Measurements from ENCODE around the gene ZBTB7C. TPM values are rescaled to one million over a fixed set of nuclear protein-coding genes. Genes with fewer than 3 reads are reported as not detected.

Gene ZBTB7C
- total RNA-seq, 2 experiments from 2014 or later, result 0.09 TPM; not detected in 1

GRCh38 chr18:48364146-48364545 is 45.0 kb downstream of the ZBTB7C start:
- Mint-ChIP-seq H3K4me3 (no peak overlapping the region), H3K27me3 (peaks cover 23% of the 10 kb centered on the region), H3K27ac (no peak overlapping the region), H3K4me1 (no peaks in the 10 kb centered on the region), H3K9me3 (ENCODE audit: low read depth) (peaks cover 7% of the 10 kb centered on the region), H3K36me3 (no peaks in the 10 kb centered on the region)
- ATAC-seq (no peak), DNase-seq (no peak)
- CTCF ChIA-PET, result interaction anchor here (0.7 kb wide), 1 partner anchor 86 kb away, joined by 4 read pairs; no protein-coding TSS in a partner anchor

GRCh38 chr18:48363175-48363574 is 46.0 kb downstream of the ZBTB7C start:
- Mint-ChIP-seq H3K4me3 (no peak overlapping the region), H3K27ac (no peak overlapping the region), H3K27me3 (peaks cover 17% of the 10 kb centered on the region), H3K9me3 (ENCODE audit: low read depth) (peaks cover 7% of the 10 kb centered on the region), H3K36me3 (no peaks in the 10 kb centered on the region), H3K4me1 (no peaks in the 10 kb centered on the region)
- ATAC-seq (no peak), DNase-seq (no peak)
- CTCF ChIA-PET, result no interaction called here

- Mint-ChIP-seq H3K4me1 (no peaks in the 10 kb centered on the region), H3K27ac (no peak overlapping the region), H3K4me3 (no peak overlapping the region), H3K9me3 (ENCODE audit: low read depth) (peaks cover 7% of the 10 kb centered on the region), H3K27me3 (peaks cover 10% of the 10 kb centered on the region), H3K36me3 (no peaks in the 10 kb centered on the region)
- CTCF ChIA-PET, result no interaction called here
- DNase-seq, result no peak
- no peak for ATAC-seq
Measured at GRCh38 chr18:48361801-48362200, 47.4 kb downstream of the ZBTB7C start.

- no peak for ATAC-seq
- Mint-ChIP-seq H3K27ac (no peak overlapping the region), H3K9me3 (ENCODE audit: low read depth) (peaks cover 5% of the 10 kb centered on the region), H3K4me1 (no peaks in the 10 kb centered on the region), H3K27me3 (peaks cover 12% of the 10 kb centered on the region), H3K36me3 (no peaks in the 10 kb centered on the region), H3K4me3 (no peak overlapping the region)
- CTCF ChIA-PET, result no interaction called here
- no peak for DNase-seq
Measured at GRCh38 chr18:48360376-48361021, 48.7 kb downstream of the ZBTB7C start.

GRCh38 chr18:48359626-48360025 is 49.6 kb downstream of the ZBTB7C start:
- Mint-ChIP-seq H3K4me3 (no peak overlapping the region), H3K27ac (no peak overlapping the region), H3K36me3 (no peaks in the 10 kb centered on the region), H3K4me1 (no peaks in the 10 kb centered on the region), H3K9me3 (ENCODE audit: low read depth) (no peaks in the 10 kb centered on the region), H3K27me3 (peaks cover 15% of the 10 kb centered on the region)
- CTCF ChIA-PET, result no interaction called here
- DNase-seq (no peak), ATAC-seq (no peak)

GRCh38 chr18:48358868-48359267 is 50.3 kb downstream of the ZBTB7C start:
- CTCF ChIA-PET, result no interaction called here
- H3K27ac Mint-ChIP-seq, result no peak overlapping the region
- H3K36me3 Mint-ChIP-seq, result no peaks in the 10 kb centered on the region
- H3K9me3 Mint-ChIP-seq (ENCODE audit: low read depth), result no peaks in the 10 kb centered on the region
- H3K4me3 Mint-ChIP-seq, result no peak overlapping the region
- no peak for ATAC-seq
- H3K4me1 Mint-ChIP-seq, result no peaks in the 10 kb centered on the region
- peaks cover 10% of the 10 kb centered on the region for H3K27me3 Mint-ChIP-seq
- DNase-seq, result no peak

GRCh38 chr18:48356909-48357631 is 52.1 kb downstream of the ZBTB7C start:
- ATAC-seq, result no peak
- H3K4me3 Mint-ChIP-seq, result no peak overlapping the region
- no peaks in the 10 kb centered on the region for H3K9me3 Mint-ChIP-seq (ENCODE audit: low read depth)
- peaks cover 12% of the 10 kb centered on the region for H3K27me3 Mint-ChIP-seq
- CTCF ChIA-PET, result no interaction called here
- no peak overlapping the region for H3K27ac Mint-ChIP-seq
- H3K36me3 Mint-ChIP-seq, result no peaks in the 10 kb centered on the region
- no peaks in the 10 kb centered on the region for H3K4me1 Mint-ChIP-seq
- no peak for DNase-seq

- no peaks in the 10 kb centered on the region for H3K36me3 Mint-ChIP-seq
- DNase-seq (no peak), ATAC-seq (no peak)
- H3K4me1 Mint-ChIP-seq, result no peaks in the 10 kb centered on the region
- H3K27ac Mint-ChIP-seq, result no peak overlapping the region
- CTCF ChIA-PET, result no interaction called here
- H3K27me3 Mint-ChIP-seq, result peaks cover 12% of the 10 kb centered on the region
- no peaks in the 10 kb centered on the region for H3K9me3 Mint-ChIP-seq (ENCODE audit: low read depth)
- no peak overlapping the region for H3K4me3 Mint-ChIP-seq
Measured at GRCh38 chr18:48356151-48356745, 52.9 kb downstream of the ZBTB7C start.

- ATAC-seq, result no peak
- Mint-ChIP-seq H3K9me3 (ENCODE audit: low read depth) (no peaks in the 10 kb centered on the region), H3K4me3 (no peak overlapping the region), H3K36me3 (no peaks in the 10 kb centered on the region), H3K4me1 (no peaks in the 10 kb centered on the region), H3K27me3 (peaks cover 14% of the 10 kb centered on the region), H3K27ac (no peak overlapping the region)
- no peak for DNase-seq
- CTCF ChIA-PET, result no interaction called here
Measured at GRCh38 chr18:48355276-48356115, 53.7 kb downstream of the ZBTB7C start.

- Mint-ChIP-seq H3K36me3 (no peaks in the 10 kb centered on the region), H3K27ac (no peak overlapping the region), H3K4me3 (no peak overlapping the region), H3K4me1 (no peaks in the 10 kb centered on the region), H3K9me3 (ENCODE audit: low read depth) (no peaks in the 10 kb centered on the region), H3K27me3 (peaks cover 18% of the 10 kb centered on the region)
- ATAC-seq (no peak), DNase-seq (no peak)
- CTCF ChIA-PET, result no interaction called here
Measured at GRCh38 chr18:48354746-48355260, 54.4 kb downstream of the ZBTB7C start.

GRCh38 chr18:48352051-48352755 is 57.0 kb downstream of the ZBTB7C start:
- Mint-ChIP-seq H3K36me3 (no peaks in the 10 kb centered on the region), H3K9me3 (ENCODE audit: low read depth) (no peaks in the 10 kb centered on the region), H3K27ac (no peak overlapping the region), H3K4me3 (no peak overlapping the region), H3K4me1 (no peaks in the 10 kb centered on the region), H3K27me3 (peaks cover 21% of the 10 kb centered on the region)
- ATAC-seq (no peak), DNase-seq (no peak)
- CTCF ChIA-PET, result no interaction called here

- no peak for ATAC-seq
- H3K27ac Mint-ChIP-seq, result no peak overlapping the region
- peaks cover 21% of the 10 kb centered on the region for H3K27me3 Mint-ChIP-seq
- no peak for DNase-seq
- CTCF ChIA-PET, result no interaction called here
- no peaks in the 10 kb centered on the region for H3K9me3 Mint-ChIP-seq (ENCODE audit: low read depth)
- no peak overlapping the region for H3K4me3 Mint-ChIP-seq
- H3K4me1 Mint-ChIP-seq, result peaks cover under 1% of the 10 kb centered on the region
- H3K36me3 Mint-ChIP-seq, result no peaks in the 10 kb centered on the region
Measured at GRCh38 chr18:48351216-48352050, 57.8 kb downstream of the ZBTB7C start.
